HCT116 (cell line): Measurements from ENCODE around the gene MLEC.

ENCODE experiments used
- POLR2AphosphoS5 ChIP-seq: IDR thresholded peaks from 2 replicates; pipeline ENCODE4 v1.6.1; 2011; ENCODE audit warnings: mild to moderate bottlenecking, low read depth, low read length, moderate library complexity
- RAD21 ChIP-seq: IDR thresholded peaks from 2 replicates; pipeline ENCODE4 v1.6.1; 2012; ENCODE audit warnings: low read depth, mild to moderate bottlenecking
- SIN3A ChIP-seq: IDR thresholded peaks from 2 replicates; pipeline ENCODE4 v1.6.1; 2012; ENCODE audit warnings: low read depth
- YY1 ChIP-seq: IDR thresholded peaks from 2 replicates; pipeline ENCODE4 v1.6.1; 2011; ENCODE audit warnings: low read length, low read depth, moderate library complexity, mild to moderate bottlenecking; ENCODE audit not compliant: insufficient replicate concordance; ENCODE audit errors: extremely low read depth
- TF ChIP-seq, protein P1 (sequence below), 3 experiments: fragments of 200-600 bp in 1 of 3; sonication (generic) in 1 of 3; IDR thresholded peaks in 2 of 3; conservative IDR thresholded peaks in 1 of 3; 2 replicates each; pipeline ENCODE4 v1.5.1; 2012 to 2017; ENCODE audit warnings: low read depth in 2 of 3, low read length in 2 of 3, antibody characterized with exemption in 1 of 3, borderline replicate concordance in 1 of 3, control low read depth in 1 of 3, mild to moderate bottlenecking in 1 of 3, mixed read lengths in 1 of 3, mixed run types in 1 of 3, moderate library complexity in 1 of 3; ENCODE audit not compliant: insufficient read depth in 1 of 3
- TF ChIP-seq, protein P2 (sequence below): IDR thresholded peaks from 2 replicates; pipeline ENCODE4 v1.6.1; 2012; ENCODE audit warnings: low read depth

DNA sequence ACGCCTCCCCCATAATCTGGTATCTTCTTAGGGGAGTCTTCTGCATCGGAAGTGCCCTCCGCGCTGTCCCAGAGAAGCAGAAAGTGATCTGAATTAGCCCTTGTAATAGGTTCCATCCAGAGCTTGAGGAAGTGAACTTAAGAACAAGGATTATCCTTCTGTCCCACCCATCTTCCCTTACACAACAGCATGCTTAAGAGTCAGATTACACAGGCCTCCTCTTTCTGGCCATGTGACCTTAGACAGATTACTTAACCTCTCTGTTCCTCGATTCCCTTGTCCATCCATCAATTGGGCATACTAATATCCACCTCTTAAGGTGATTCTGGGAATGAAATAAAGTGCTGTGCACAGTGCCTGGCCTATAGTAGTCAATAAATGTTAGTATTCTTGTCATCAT, 35.1 kb upstream of the MLEC start:
- TF ChIP-seq, protein P1, sequence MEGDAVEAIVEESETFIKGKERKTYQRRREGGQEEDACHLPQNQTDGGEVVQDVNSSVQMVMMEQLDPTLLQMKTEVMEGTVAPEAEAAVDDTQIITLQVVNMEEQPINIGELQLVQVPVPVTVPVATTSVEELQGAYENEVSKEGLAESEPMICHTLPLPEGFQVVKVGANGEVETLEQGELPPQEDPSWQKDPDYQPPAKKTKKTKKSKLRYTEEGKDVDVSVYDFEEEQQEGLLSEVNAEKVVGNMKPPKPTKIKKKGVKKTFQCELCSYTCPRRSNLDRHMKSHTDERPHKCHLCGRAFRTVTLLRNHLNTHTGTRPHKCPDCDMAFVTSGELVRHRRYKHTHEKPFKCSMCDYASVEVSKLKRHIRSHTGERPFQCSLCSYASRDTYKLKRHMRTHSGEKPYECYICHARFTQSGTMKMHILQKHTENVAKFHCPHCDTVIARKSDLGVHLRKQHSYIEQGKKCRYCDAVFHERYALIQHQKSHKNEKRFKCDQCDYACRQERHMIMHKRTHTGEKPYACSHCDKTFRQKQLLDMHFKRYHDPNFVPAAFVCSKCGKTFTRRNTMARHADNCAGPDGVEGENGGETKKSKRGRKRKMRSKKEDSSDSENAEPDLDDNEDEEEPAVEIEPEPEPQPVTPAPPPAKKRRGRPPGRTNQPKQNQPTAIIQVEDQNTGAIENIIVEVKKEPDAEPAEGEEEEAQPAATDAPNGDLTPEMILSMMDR (IDR thresholded peaks at IDR 0.05 in 2 of 3, conservative IDR thresholded peaks at IDR 0.05 in 1 of 3; ENCODE audit: borderline replicate concordance in 1 of 3, insufficient read depth in 1 of 3, low read depth in 2 of 3, low read length in 2 of 3): no peak
- TF ChIP-seq RAD21: no peak
- no peak for TF ChIP-seq YY1
- no peak for TF ChIP-seq POLR2AphosphoS5
- no peak for TF ChIP-seq SIN3A
- TF ChIP-seq, protein P2, sequence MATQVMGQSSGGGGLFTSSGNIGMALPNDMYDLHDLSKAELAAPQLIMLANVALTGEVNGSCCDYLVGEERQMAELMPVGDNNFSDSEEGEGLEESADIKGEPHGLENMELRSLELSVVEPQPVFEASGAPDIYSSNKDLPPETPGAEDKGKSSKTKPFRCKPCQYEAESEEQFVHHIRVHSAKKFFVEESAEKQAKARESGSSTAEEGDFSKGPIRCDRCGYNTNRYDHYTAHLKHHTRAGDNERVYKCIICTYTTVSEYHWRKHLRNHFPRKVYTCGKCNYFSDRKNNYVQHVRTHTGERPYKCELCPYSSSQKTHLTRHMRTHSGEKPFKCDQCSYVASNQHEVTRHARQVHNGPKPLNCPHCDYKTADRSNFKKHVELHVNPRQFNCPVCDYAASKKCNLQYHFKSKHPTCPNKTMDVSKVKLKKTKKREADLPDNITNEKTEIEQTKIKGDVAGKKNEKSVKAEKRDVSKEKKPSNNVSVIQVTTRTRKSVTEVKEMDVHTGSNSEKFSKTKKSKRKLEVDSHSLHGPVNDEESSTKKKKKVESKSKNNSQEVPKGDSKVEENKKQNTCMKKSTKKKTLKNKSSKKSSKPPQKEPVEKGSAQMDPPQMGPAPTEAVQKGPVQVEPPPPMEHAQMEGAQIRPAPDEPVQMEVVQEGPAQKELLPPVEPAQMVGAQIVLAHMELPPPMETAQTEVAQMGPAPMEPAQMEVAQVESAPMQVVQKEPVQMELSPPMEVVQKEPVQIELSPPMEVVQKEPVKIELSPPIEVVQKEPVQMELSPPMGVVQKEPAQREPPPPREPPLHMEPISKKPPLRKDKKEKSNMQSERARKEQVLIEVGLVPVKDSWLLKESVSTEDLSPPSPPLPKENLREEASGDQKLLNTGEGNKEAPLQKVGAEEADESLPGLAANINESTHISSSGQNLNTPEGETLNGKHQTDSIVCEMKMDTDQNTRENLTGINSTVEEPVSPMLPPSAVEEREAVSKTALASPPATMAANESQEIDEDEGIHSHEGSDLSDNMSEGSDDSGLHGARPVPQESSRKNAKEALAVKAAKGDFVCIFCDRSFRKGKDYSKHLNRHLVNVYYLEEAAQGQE: no peak
